ENCODE measurements around the gene RAB8B.

The RAB8B gene

DNA sequence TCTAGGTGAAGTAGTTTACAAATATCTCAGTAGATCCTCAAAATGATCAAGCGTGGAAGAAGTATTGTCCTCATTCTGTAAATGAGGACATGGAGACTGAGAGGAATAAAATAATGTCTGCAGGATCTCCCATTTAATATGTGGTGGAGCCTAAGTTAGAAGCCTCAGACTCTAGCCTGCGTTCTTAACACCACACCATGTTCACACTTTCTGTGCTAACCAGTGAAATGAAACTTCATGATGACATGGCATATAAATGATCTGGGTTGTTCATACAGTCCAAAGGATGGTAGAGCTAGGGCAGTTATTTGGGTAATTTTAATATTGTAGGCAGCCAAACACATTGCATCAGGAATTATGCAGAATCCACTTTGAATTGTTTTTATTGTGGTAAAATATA, 62.9 kb downstream of the RAB8B start:
- Mint-ChIP-seq H3K4me1 (peaks cover 8% of the 10 kb centered on the region), H3K27ac (no peak overlapping the region), H3K9me3 (no peaks in the 10 kb centered on the region)

DNA sequence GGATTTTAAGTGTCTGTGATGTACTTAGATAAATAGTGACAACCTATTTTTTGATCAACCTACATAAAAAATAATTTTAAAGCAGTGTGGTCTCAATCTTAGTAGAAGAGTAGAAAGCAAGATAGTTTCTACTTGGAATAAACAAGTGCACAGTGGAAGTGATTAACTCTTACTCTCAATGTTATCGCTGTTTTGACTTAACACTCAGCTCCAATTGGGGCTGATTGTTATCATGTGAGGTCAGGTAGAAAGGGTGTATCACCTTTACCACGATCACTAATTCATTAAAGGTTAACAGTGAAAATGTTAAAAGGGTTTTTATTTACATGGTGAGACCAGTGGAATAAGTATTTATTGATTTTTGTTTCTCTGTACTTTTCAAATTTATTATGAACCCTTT, 65.6 kb downstream of the RAB8B start:
- Mint-ChIP-seq H3K4me1 (peaks cover 8% of the 10 kb centered on the region), H3K4me3 (no peak overlapping the region), H3K27me3 (no peaks in the 10 kb centered on the region), H3K36me3 (peaks cover 49% of the 10 kb centered on the region), H3K27ac (peak overlapping the region; percentile 57), H3K9me3 (no peaks in the 10 kb centered on the region)
- ATAC-seq = no peak

More for the DNA sequence above, 62.9 kb downstream of the RAB8B start:
- peaks cover 47% of the 10 kb centered on the region for H3K36me3 Mint-ChIP-seq
- H3K27me3 Mint-ChIP-seq = no peaks in the 10 kb centered on the region
- no peak overlapping the region for H3K4me3 Mint-ChIP-seq
- ATAC-seq = no peak

DNA sequence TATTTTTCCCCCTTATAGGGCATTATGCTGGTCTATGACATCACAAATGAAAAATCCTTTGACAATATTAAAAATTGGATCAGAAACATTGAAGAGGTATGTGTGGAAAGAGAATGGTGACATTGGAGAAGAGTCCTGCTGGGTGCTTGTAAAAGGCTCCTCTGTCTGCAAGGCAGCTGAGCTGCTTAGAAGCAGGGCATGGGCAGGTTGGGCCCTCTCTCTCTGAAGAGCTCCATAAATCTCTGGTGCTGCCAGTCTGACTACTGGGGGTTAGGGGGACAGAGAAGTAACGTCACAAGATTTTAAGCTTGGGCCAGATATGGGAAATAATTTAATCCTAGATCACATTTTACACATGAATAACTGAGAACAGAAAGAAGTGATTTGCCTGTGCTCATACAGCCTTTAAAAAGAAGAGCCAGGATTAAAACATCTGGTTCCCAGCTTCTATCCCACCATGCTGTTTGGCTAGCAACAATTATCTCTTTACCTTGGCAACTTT, 66.1 kb downstream of the RAB8B start:
- H3K4me3 Mint-ChIP-seq = no peak overlapping the region
- H3K4me1 Mint-ChIP-seq = peaks cover 4% of the 10 kb centered on the region
- H3K36me3 Mint-ChIP-seq = peaks cover 49% of the 10 kb centered on the region
- H3K27me3 Mint-ChIP-seq = no peaks in the 10 kb centered on the region
- no peak overlapping the region for H3K27ac Mint-ChIP-seq
- no peak for ATAC-seq
- H3K9me3 Mint-ChIP-seq = no peaks in the 10 kb centered on the region

DNA sequence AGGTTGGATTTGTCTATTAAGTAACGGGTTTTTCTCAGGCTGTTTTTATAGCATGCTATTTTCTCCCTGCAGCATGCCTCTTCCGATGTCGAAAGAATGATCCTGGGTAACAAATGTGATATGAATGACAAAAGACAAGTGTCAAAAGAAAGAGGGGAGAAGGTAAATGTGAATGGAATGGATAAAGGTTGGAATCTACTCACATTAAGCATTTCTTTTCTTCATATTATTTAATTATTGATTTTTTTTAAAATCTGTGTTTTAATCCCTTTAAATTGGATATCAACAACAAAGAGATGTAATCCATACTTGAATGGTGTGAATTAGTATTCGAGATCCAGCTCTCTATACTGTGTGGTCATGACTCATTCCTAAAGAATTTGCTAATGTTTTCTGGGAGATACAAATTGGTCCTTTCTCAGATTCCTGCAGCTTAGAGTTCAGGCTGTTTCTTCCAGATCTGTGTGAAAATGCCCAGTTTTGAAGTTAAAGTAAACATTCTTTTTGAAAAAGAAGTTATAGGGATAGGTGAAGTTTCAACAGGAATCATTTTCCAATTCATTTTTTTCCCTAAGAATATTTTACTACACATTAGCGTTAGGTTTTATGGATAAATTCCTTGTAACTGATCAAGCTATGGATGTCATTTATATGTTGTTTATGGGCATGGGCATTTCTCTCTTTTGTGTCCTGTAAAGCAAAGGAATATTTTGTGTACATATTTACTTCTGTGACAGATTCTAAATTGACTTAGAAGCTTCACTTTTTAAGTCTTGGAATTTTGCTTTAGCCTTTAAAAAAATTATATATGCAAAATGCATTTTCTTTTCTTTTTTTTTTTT, 67.2 kb downstream of the RAB8B start:
- Mint-ChIP-seq H3K27ac (no peak overlapping the region), H3K4me1 (no peaks in the 10 kb centered on the region), H3K9me3 (no peaks in the 10 kb centered on the region), H3K36me3 (peaks cover 54% of the 10 kb centered on the region), H3K4me3 (no peak overlapping the region), H3K27me3 (no peaks in the 10 kb centered on the region)
- ATAC-seq = no peak

DNA sequence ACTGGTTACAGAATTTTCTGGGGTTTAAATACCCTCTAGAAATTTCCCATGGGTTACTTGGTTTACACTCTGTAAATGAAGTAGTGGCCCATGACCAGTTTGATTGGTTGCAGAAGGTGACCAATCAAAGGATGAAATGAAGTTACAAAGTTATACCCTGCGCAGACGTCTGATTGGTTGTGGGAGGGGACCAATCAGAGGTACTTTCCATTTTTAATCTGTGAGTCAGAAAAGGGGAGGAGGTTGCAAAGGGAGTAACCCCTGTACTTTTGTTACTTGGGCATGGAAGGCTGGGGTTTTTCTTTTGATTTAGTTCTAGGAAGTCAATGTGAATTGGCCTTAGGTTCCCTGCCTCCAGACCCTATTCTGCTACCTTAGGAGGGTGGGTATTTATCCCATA, 69.3 kb downstream of the RAB8B start:
- Mint-ChIP-seq H3K36me3 (peaks cover 59% of the 10 kb centered on the region), H3K4me1 (no peaks in the 10 kb centered on the region), H3K4me3 (no peak overlapping the region), H3K9me3 (no peaks in the 10 kb centered on the region), H3K27me3 (no peaks in the 10 kb centered on the region), H3K27ac (no peak overlapping the region)
- no peak for ATAC-seq

DNA sequence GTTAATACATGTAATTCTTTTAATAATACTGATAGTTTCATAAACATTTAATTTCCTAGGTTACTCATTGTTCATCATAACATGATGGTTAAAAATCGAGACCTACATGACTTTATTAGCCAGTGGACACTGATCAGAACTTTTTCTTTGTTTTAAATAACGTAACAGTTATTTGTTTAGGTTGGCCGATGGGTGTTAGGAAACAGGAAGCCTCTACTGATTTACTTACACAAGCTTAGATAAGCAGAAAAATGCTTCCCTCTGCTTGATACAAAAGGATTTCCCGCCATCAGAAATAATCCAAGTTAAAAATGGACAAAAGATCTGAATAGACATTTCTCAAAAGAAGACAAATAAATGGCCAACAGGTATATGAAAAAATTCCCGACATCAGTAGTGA, 71.4 kb downstream of the RAB8B start:
- H3K27ac Mint-ChIP-seq = no peak overlapping the region
- ATAC-seq = no peak
- no peaks in the 10 kb centered on the region for H3K27me3 Mint-ChIP-seq
- no peak overlapping the region for H3K4me3 Mint-ChIP-seq
- no peaks in the 10 kb centered on the region for H3K9me3 Mint-ChIP-seq
- H3K4me1 Mint-ChIP-seq = no peaks in the 10 kb centered on the region
- peaks cover 62% of the 10 kb centered on the region for H3K36me3 Mint-ChIP-seq

DNA sequence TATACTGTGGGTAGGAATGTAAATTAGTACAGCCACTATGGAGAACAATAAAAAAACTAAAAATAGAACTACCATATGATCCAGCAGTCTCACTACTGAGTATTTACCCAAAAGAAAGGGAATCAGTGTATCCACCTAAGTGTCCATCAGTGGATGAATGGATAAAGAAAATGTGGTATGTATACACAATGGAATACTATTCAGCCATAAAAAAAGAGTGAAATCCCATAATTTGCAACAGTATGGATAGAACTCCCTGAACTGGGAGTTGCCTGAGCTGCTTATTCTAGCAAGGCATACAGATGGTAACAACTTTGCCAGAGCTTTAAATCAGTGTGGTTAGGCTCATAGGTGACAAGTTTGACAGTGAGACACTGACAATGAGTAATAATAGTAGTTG, 71.9 kb downstream of the RAB8B start:
- H3K27ac Mint-ChIP-seq = no peak overlapping the region
- peaks cover 59% of the 10 kb centered on the region for H3K36me3 Mint-ChIP-seq

DNA sequence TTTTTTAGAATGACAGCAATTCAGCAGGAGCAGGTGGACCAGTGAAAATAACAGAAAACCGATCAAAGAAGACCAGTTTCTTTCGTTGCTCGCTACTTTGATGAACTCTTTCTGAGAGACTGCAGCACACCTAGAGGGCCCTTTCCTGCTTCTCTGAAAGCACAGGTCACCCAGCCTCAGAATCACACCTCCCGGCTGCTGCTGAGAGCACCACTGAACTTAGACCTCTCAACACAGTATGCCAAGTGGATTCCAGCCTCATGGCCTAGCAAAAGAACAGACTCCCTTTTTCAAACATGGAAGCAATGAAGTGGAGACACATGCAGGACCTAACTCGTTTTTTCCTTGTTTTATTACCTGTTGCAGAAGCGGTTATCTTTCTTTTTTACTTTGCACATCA, 74.1 kb downstream of the RAB8B start:
- Mint-ChIP-seq H3K36me3 (peaks cover 54% of the 10 kb centered on the region), H3K27me3 (no peaks in the 10 kb centered on the region), H3K4me1 (no peaks in the 10 kb centered on the region), H3K27ac (no peak overlapping the region), H3K4me3 (no peak overlapping the region), H3K9me3 (no peaks in the 10 kb centered on the region)
- no peak for ATAC-seq

More for the DNA sequence above, 71.9 kb downstream of the RAB8B start:
- Mint-ChIP-seq H3K4me3 (no peak overlapping the region), H3K27me3 (no peaks in the 10 kb centered on the region), H3K9me3 (no peaks in the 10 kb centered on the region), H3K4me1 (no peaks in the 10 kb centered on the region)
- ATAC-seq = no peak

DNA sequence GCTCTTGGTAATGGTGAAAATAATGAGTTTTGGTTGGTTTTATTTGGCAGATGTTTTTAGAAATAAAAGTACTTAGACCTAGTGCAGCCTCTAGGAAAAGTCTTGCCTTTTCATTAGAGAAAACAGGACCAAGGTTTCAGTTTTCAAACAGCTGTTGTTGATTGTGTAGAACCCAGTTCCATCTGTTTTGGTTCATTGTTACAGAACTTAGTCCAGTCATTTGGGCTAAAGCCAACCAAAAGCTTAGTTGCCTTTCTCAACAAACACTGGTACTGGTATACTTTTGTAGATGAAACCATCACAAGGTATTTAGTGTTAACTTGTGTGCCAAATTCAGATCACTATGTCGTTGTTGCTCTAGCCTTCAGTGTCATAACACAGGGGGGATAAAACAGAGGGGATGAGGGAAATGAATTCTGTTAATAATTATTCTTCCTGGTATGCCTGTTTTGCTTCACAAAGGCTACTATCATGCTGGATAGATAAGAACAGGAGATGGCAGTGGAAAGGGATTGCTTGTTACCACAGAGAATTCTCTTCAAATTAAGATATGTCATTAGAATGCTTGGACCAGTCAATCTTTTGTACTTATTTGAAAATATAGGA, 75.4 kb downstream of the RAB8B start:
- Mint-ChIP-seq H3K36me3 (peaks cover 53% of the 10 kb centered on the region), H3K9me3 (no peaks in the 10 kb centered on the region), H3K4me1 (no peaks in the 10 kb centered on the region), H3K27ac (no peak overlapping the region), H3K4me3 (no peak overlapping the region), H3K27me3 (no peaks in the 10 kb centered on the region)
- ATAC-seq = no peak

DNA sequence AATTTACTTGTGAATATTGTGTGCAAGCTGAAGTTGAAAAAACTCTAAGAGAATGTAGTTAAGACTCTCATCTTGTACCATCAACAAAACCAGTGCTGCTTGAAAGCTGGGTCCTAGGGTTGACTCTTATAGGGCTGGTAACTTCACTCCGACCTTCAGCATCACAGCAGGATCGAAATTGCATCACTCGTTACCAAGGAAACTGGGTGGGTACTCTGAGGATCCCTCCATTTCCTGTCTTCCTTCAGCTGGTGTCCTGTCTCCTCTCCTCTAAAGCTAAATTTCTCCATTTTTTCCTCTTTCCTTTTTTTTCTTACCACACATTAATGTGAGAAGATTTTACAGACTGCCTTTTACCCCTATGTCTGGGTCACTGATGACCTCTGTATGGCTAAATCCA, 85.0 kb downstream of the RAB8B start:
- peaks cover 7% of the 10 kb centered on the region for H3K36me3 Mint-ChIP-seq
- no peaks in the 10 kb centered on the region for H3K27me3 Mint-ChIP-seq
- H3K4me3 Mint-ChIP-seq = no peak overlapping the region
- H3K4me1 Mint-ChIP-seq = peaks cover 28% of the 10 kb centered on the region
- no peaks in the 10 kb centered on the region for H3K9me3 Mint-ChIP-seq
- peak overlapping the region; percentile 5 for H3K27ac Mint-ChIP-seq
- ATAC-seq = no peak

DNA sequence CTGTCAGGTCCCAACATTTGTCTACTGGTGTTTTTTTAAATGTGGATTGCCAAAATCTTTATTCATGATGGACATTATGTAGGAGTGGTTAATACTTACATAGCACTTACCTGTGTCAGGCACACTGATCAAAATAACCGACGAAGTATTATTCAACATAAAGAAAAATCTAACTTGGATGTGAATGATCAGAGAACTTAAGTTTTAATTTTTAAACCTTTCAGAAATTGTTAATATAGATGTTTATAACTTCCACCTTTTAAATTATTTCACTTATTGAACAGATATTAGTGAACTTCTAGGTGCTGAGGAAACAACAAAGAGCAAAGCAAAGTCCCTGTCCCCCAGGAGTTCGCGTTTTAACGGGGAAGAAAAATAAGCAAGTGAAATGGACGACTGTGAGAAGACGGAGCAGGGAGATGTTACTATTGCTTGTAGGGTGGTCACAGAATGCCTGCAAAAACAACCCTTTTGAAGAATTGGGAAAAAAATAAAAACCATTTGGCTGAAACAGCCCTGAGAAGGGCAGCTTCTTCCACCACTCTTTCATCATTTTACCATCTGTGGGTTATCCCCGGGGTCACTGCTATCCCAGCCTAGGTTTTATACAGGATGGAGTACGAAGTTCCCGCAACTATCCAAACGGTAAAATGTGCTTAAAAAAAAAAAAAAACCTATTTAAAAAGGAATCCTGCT, 87.1 kb downstream of the RAB8B start:
- Mint-ChIP-seq H3K4me1 (peaks cover 28% of the 10 kb centered on the region), H3K36me3 (no peaks in the 10 kb centered on the region), H3K27ac (peak overlapping the region; percentile 89), H3K9me3 (no peaks in the 10 kb centered on the region), H3K27me3 (no peaks in the 10 kb centered on the region), H3K4me3 (peak overlapping the region; percentile 91)
- no peak for ATAC-seq

DNA sequence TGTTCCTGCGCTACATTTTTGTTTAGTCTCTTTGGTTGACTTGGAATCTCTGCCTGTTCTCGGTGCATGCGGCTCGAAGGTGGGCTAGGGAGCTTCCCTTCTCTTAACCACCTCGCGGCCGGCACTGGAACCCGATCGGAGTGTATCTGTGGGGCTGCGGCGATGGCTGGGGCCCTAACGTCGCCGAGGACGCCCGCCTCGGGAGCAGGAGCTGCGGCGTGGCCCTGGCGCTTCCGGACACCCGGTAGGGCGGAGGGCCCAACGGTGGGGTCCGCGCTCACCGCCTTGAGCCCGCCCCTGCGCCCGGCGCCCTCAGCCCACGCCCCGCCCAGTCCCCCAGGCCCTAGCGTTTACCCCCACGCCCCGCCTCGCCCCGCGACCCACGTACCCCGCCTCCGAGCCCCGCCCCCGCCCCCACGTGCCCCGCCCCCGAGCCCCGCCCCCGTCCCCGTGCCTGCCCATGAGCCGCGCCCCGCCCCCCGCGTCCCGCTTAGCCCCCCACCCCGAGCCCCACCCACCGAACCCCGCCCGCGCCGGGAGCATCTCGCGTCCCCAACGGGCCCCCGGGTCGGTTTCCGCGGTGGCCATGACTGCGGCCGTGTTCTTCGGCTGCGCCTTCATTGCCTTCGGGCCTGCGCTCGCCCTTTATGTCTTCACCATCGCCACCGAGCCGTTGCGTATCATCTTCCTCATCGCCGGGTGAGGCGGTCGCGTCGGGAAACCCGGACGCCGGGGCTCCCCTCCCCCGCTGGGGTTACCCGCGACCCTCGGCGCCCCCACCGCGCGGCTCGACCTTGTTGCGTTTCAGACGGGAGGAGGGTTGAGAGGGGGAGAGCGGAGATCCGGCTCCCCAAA, 87.9 kb downstream of the RAB8B start, which contains the start of gene APH1B:
APH1B (plus strand) TSS at position 568 of the 855 bp plus-strand sequence; CDS start at position 587, 19 bp downstream.
- Mint-ChIP-seq H3K9me3 (no peaks in the 10 kb centered on the region), H3K36me3 (no peaks in the 10 kb centered on the region), H3K27ac (peak within 1 kb of the TSS; percentile 89), H3K4me3 (peak within 1 kb of the TSS; percentile 94), H3K27me3 (no peaks in the 10 kb centered on the region), H3K4me1 (peaks cover 28% of the 10 kb centered on the region)
- ATAC-seq = peak; percentile 96

DNA sequence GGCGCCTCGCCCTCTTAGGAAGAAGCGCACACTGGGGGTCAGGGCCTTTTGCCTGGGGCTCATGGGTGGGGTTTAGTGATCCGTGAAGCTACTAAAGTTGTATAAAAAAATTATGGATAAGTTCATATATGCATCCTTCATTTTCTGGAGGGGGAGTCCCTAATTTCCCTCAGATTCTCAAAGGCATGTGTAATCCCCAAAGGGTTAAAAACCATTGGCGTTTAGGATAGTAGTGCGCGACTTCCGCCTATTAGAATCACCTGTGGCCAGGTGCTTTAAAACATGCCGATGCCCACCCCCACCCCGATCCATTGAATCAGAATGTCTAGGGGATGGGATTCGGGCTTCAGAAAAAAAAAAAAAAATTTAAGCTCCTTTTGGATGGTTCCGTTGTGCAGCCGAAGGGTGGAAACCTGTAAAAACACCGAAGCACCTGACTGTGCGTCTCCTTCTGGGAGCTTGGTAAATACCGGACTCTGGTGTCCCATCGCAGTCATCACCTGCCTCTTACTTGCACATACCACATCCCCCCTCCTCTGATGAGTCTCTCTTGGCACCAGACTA, 88.6 kb downstream of the RAB8B start:
- Mint-ChIP-seq H3K4me1 (peaks cover 28% of the 10 kb centered on the region), H3K9me3 (no peaks in the 10 kb centered on the region)
- ATAC-seq = no peak

DNA sequence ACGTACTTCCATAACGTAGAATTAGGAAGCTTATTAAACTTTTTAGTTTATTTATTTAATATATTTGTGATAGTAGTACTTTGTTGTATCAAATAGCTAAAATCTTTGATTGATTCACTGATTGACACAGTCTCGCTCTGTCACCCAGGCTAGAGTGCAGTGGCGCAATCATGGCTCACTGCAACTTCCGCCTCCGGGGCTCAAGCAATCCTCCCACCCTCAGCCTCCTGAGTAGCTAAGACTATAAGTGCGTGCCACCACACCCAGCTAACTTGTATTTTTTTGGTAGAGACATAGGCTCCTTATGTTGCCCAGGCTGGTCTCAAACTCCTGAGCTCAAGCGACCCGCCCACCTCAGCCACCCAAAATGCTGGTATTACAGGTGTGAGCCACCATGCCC, 93.7 kb downstream of the RAB8B start:
- H3K9me3 Mint-ChIP-seq = no peaks in the 10 kb centered on the region
- H3K36me3 Mint-ChIP-seq = peaks cover 29% of the 10 kb centered on the region

More for the DNA sequence above, 88.6 kb downstream of the RAB8B start:
- Mint-ChIP-seq H3K27me3 (no peaks in the 10 kb centered on the region), H3K27ac (peak overlapping the region; percentile 89), H3K4me3 (peak overlapping the region; percentile 94), H3K36me3 (no peaks in the 10 kb centered on the region)

More for the DNA sequence above, 93.7 kb downstream of the RAB8B start:
- Mint-ChIP-seq H3K27ac (no peak overlapping the region), H3K4me1 (peaks cover 11% of the 10 kb centered on the region), H3K4me3 (no peak overlapping the region), H3K27me3 (no peaks in the 10 kb centered on the region)
- ATAC-seq = no peak

Data from stimulated activated memory B cell treated with anti-CD40 and anti-IgM and Interleukin-4, amounts not matched to agents 10 μg/mL and 1 μg/mL and 100 μg/mL, for 72 hours (primary cell).